Stimulated activated CD8-positive, alpha-beta memory T cell treated with anti-CD3 and anti-CD28 coated beads, Interleukin-7, amount 100 ng/mL, for 48 hours (primary cell): Measurements from ENCODE around the gene ARF3.

Source experiments
- DNase-seq, 2 donors: peaks; one replicate each; pipeline ENCODE4 v3.0.0-alpha.2; 2020; ENCODE audit warnings: low read depth in 1 of 2; ENCODE audit errors: extremely low read depth in 1 of 2

The ARF3 gene

GRCh38 chr12:48957141-48958048, at the start of gene ARF3:
Gene ARF3, minus strand, starts transcription at chr12:48957487. Its CDS starts 16,392 bp downstream, at chr12:48941095.
- peak; percentile 76 to 87 for DNase-seq

- no peak for DNase-seq
Observed at GRCh38 chr12:49000346-49000745, 43.1 kb upstream of the ARF3 start.

GRCh38 chr12:48999371-49000131, 42.3 kb upstream of the ARF3 start, which contains the start of gene DDN:
Gene DDN, minus strand, starts transcription at chr12:48999375. Its CDS starts 88 bp downstream, at chr12:48999287.
- DNase-seq, result no peak

GRCh38 chr12:48998497-48999353, 41.4 kb upstream of the ARF3 start:
- no peak for DNase-seq

GRCh38 chr12:48997719-48998496, 40.6 kb upstream of the ARF3 start:
- no peak for DNase-seq

GRCh38 chr12:48996794-48997718, 39.8 kb upstream of the ARF3 start:
- DNase-seq, result no peak

- no peak for DNase-seq
Observed at GRCh38 chr12:48995086-48995879, 38.0 kb upstream of the ARF3 start.

GRCh38 chr12:48994224-48995085, 37.2 kb upstream of the ARF3 start:
- no peak for DNase-seq

GRCh38 chr12:48993787-48994186, 36.5 kb upstream of the ARF3 start:
- DNase-seq, result no peak

- DNase-seq, result no peak
Observed at GRCh38 chr12:48991247-48992050, 34.2 kb upstream of the ARF3 start.

GRCh38 chr12:48990552-48990951, 33.3 kb upstream of the ARF3 start:
- DNase-seq, result no peak

GRCh38 chr12:48988030-48988649, 30.9 kb upstream of the ARF3 start:
- no peak for DNase-seq

GRCh38 chr12:48986720-48987291, 29.5 kb upstream of the ARF3 start:
- no peak for DNase-seq

- DNase-seq, result no peak
Observed at GRCh38 chr12:48985901-48986300, 28.6 kb upstream of the ARF3 start.

GRCh38 chr12:48985475-48985897, 28.2 kb upstream of the ARF3 start:
- no peak for DNase-seq
